Measurements from ENCODE around the gene WDR17. TPM values are rescaled to one million over a fixed set of nuclear protein-coding genes. Genes with fewer than 3 reads are reported as not detected.

Gene WDR17
- total RNA-seq, 4 donors from 2014 or later, result 0.57 to 6.7 (median 1.8) TPM

GRCh38 chr4:176063718-176064117, 1.9 kb upstream of the WDR17 start:
- H3K27me3 ChIP-seq, result no peaks in the 10 kb centered on the region
- no peaks in the 10 kb centered on the region for H3K36me3 ChIP-seq
- no peaks in the 10 kb centered on the region for H3K9me3 ChIP-seq
- no peak for TF ChIP-seq POLR2A (IDR thresholded peaks at IDR 0.05)
- TF ChIP-seq, protein P1, sequence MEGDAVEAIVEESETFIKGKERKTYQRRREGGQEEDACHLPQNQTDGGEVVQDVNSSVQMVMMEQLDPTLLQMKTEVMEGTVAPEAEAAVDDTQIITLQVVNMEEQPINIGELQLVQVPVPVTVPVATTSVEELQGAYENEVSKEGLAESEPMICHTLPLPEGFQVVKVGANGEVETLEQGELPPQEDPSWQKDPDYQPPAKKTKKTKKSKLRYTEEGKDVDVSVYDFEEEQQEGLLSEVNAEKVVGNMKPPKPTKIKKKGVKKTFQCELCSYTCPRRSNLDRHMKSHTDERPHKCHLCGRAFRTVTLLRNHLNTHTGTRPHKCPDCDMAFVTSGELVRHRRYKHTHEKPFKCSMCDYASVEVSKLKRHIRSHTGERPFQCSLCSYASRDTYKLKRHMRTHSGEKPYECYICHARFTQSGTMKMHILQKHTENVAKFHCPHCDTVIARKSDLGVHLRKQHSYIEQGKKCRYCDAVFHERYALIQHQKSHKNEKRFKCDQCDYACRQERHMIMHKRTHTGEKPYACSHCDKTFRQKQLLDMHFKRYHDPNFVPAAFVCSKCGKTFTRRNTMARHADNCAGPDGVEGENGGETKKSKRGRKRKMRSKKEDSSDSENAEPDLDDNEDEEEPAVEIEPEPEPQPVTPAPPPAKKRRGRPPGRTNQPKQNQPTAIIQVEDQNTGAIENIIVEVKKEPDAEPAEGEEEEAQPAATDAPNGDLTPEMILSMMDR (IDR thresholded peaks at IDR 0.05), result no peak
- no peak overlapping the region for H3K27ac ChIP-seq
- H3K4me3 ChIP-seq, result no peak overlapping the region
- no peaks in the 10 kb centered on the region for H3K4me1 ChIP-seq
- DNase-seq, result peak in 1 of 3 donors; percentile 44

- H3K27me3 ChIP-seq, result no peaks in the 10 kb centered on the region
- DNase-seq, result no peak
- TF ChIP-seq, protein P1 (IDR thresholded peaks at IDR 0.05), result no peak
- no peak for TF ChIP-seq POLR2A (IDR thresholded peaks at IDR 0.05)
- H3K4me3 ChIP-seq, result no peak overlapping the region
- H3K36me3 ChIP-seq, result no peaks in the 10 kb centered on the region
- no peaks in the 10 kb centered on the region for H3K9me3 ChIP-seq
- no peaks in the 10 kb centered on the region for H3K4me1 ChIP-seq
- no peak overlapping the region for H3K27ac ChIP-seq
These were observed 1.1 kb upstream of the WDR17 start for GRCh38 chr4:176064539-176064938.

- no peak for TF ChIP-seq POLR2A (IDR thresholded peaks at IDR 0.05)
- TF ChIP-seq, protein P1 (IDR thresholded peaks at IDR 0.05), result no peak
- H3K36me3 ChIP-seq, result no peaks in the 10 kb centered on the region
- no peak for DNase-seq
- H3K4me3 ChIP-seq, result no peak overlapping the region
- no peaks in the 10 kb centered on the region for H3K4me1 ChIP-seq
- no peak overlapping the region for H3K27ac ChIP-seq
- no peaks in the 10 kb centered on the region for H3K27me3 ChIP-seq
- no peaks in the 10 kb centered on the region for H3K9me3 ChIP-seq
These were observed 1.1 kb downstream of the WDR17 start for GRCh38 chr4:176066757-176067156.

DNA sequence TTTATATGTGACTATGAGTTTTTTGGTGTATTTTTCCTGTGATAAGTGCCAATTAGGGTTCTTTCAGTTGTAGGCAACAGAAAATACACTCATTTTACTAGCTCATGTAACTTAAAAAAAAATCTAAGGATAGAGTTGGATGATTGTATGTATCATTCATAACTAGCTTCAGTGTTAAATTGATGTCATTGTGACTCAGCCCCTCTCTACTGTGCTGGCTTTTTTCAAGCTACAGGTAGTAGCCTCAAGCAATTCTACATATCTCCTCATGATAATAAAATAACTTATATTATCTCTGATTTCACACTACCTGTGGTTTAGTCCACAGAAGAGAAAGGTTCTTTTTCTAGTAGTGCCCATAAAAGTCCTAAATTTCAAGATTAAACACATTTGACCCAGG, 11.9 kb downstream of the WDR17 start:
- Histone ChIP-seq H3K27ac (no peak overlapping the region), H3K27me3 (no peaks in the 10 kb centered on the region), H3K4me1 (no peaks in the 10 kb centered on the region), H3K36me3 (no peaks in the 10 kb centered on the region), H3K9me3 (no peaks in the 10 kb centered on the region), H3K4me3 (no peak overlapping the region)
- no peak for DNase-seq
- no peak for TF ChIP-seq POLR2A (IDR thresholded peaks at IDR 0.05)
- TF ChIP-seq, protein P1 (IDR thresholded peaks at IDR 0.05), result no peak

DNA sequence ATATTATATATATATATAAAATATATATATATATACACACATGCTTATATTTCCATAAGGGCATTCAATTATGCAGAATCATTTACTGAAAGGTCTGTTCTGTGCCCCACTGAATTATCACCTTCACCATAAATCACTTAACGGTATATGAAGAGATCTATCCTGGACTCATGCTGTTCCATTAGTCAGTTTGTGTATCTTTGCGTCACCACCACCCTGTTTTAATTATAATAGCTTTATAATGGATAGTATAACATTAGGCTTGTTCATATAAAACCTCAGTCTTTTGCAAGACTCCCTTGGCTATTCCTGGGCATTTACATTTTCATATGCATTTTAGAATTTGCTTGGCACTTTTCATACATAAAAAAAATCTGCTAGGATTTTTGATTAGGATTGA, 19.1 kb downstream of the WDR17 start:
- TF ChIP-seq, protein P1 (IDR thresholded peaks at IDR 0.05), result no peak
- TF ChIP-seq POLR2A (IDR thresholded peaks at IDR 0.05), result no peak
- H3K36me3 ChIP-seq, result no peaks in the 10 kb centered on the region
- no peaks in the 10 kb centered on the region for H3K27me3 ChIP-seq
- no peak overlapping the region for H3K27ac ChIP-seq
- H3K9me3 ChIP-seq, result no peaks in the 10 kb centered on the region
- no peaks in the 10 kb centered on the region for H3K4me1 ChIP-seq
- no peak for DNase-seq
- no peak overlapping the region for H3K4me3 ChIP-seq

DNA sequence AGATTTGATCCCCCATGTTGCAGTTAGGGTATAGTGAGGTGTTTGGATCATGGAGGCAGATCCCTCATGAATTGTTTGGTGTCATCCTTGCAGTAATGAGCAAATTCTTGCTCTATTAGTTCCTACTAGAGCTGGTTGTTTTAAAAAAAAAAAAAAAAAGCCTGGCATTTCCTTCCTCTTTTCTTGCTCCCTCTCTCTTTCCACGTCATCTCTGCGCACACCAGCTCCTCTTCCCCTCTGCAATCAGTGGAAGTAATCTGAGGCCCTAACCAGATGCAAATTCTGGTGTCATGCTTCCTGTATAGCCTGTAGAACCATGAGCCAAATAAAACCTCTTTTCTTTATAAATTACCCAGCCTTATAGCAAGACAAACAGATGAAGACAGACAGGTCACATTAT, 24.5 kb downstream of the WDR17 start:
- Histone ChIP-seq H3K4me1 (no peaks in the 10 kb centered on the region), H3K27me3 (no peaks in the 10 kb centered on the region), H3K27ac (no peak overlapping the region), H3K4me3 (no peak overlapping the region), H3K9me3 (no peaks in the 10 kb centered on the region), H3K36me3 (no peaks in the 10 kb centered on the region)
- peak in 1 of 3 donors; percentile 22 for DNase-seq
- no peak for TF ChIP-seq POLR2A (IDR thresholded peaks at IDR 0.05)
- TF ChIP-seq, protein P1 (IDR thresholded peaks at IDR 0.05), result no peak

Measured in Peyer's patch (tissue), 4 donors.